GM23338 (cell line): ENCODE results near the gene PPP1R16B. TPM values are rescaled to one million over a fixed set of nuclear protein-coding genes. Genes with fewer than 3 reads are reported as not detected.

Experiments
- ATAC-seq: fragments of 200-7000 bp; cut with Tn5 transposase; 3 replicates; pipeline ENCODE4 v1.9.1; 2020
- DNase-seq: peaks from one replicate; pipeline ENCODE4 v3.0.0-alpha.2; 2015; ENCODE audit warnings: low spot score
- H2AFZ ChIP-seq: fragments of 200-600 bp; sonication (generic); 2 replicates; pipeline ENCODE4 v1.8.0; 2016; ENCODE audit warnings: antibody characterized with exemption, mild to moderate bottlenecking, moderate library complexity
- H3F3A ChIP-seq: fragments of 200-600 bp; sonication (generic); replicated peaks from 2 replicates; pipeline ENCODE4 v1.8.0; 2017; ENCODE audit warnings: antibody characterized with exemption, mixed run types, low read depth
- H3K27ac ChIP-seq: fragments of 200-600 bp; sonication (generic); 2 replicates; pipeline ENCODE4 v1.6.1; 2016; ENCODE audit warnings: low read depth
- H3K27me3 ChIP-seq: fragments of 200-600 bp; sonication (generic); 2 replicates; pipeline ENCODE4 v1.8.0; 2016; ENCODE audit warnings: mild to moderate bottlenecking, mixed run types, moderate library complexity; ENCODE audit not compliant: insufficient read depth
- H3K36me3 ChIP-seq: fragments of 200-600 bp; sonication (generic); 2 replicates; pipeline ENCODE4 v1.8.0; 2016; ENCODE audit warnings: mild to moderate bottlenecking; ENCODE audit not compliant: insufficient read depth
- H3K4me1 ChIP-seq: fragments of 200-600 bp; sonication (generic); 2 replicates; pipeline ENCODE4 v1.8.0; 2016; ENCODE audit warnings: mild to moderate bottlenecking, moderate library complexity; ENCODE audit not compliant: insufficient read depth
- H3K4me2 ChIP-seq: fragments of 200-600 bp; sonication (generic); 2 replicates; pipeline ENCODE4 v1.7.1; 2017; ENCODE audit warnings: mixed run types
- H3K4me3 ChIP-seq: fragments of 200-600 bp; sonication (generic); 2 replicates; pipeline ENCODE4 v1.6.1; 2016; ENCODE audit warnings: mixed run types
- H3K79me2 ChIP-seq: fragments of 200-600 bp; sonication (generic); replicated peaks from 2 replicates; pipeline ENCODE4 v1.8.0; 2017; ENCODE audit warnings: mild to moderate bottlenecking; ENCODE audit not compliant: insufficient read depth
- H3K9me2 ChIP-seq: fragments of 200-600 bp; sonication (generic); 2 replicates; pipeline ENCODE4 v1.8.0; 2017; ENCODE audit not compliant: insufficient read depth
- H4K20me1 ChIP-seq: fragments of 200-600 bp; sonication (generic); replicated peaks from 2 replicates; pipeline ENCODE4 v1.8.0; 2017; ENCODE audit warnings: mild to moderate bottlenecking; ENCODE audit not compliant: insufficient read depth
- H3K27ac Mint-ChIP-seq: 2 replicates; pipeline ENCODE4 v1.8.0; 2020; ENCODE audit warnings: inconsistent platforms, mild to moderate bottlenecking, moderate library complexity, mixed read lengths
- H3K27me3 Mint-ChIP-seq: 3 replicates; pipeline ENCODE4 v1.8.0; 2022; ENCODE audit warnings: low read depth, mild to moderate bottlenecking, moderate library complexity, mixed read lengths, inconsistent platforms; ENCODE audit not compliant: insufficient read depth, poor library complexity
- H3K36me3 Mint-ChIP-seq: 3 replicates; pipeline ENCODE4 v1.8.0; 2021; ENCODE audit warnings: low read depth, mild to moderate bottlenecking, inconsistent platforms, moderate library complexity, mixed read lengths
- H3K4me1 Mint-ChIP-seq: 3 replicates; pipeline ENCODE4 v1.8.0; 2020; ENCODE audit warnings: mild to moderate bottlenecking, inconsistent platforms, mixed read lengths
- H3K4me3 Mint-ChIP-seq: 3 replicates; pipeline ENCODE4 v1.8.0; 2021; ENCODE audit warnings: moderate library complexity, mild to moderate bottlenecking, inconsistent platforms, mixed read lengths
- H3K9me3 Mint-ChIP-seq: 3 replicates; pipeline ENCODE4 v1.8.0; 2020; ENCODE audit warnings: moderate library complexity, mild to moderate bottlenecking, inconsistent platforms, mixed read lengths
- CREB1 ChIP-seq: fragments of 250-450 bp; sonication (Bioruptor Pico); IDR thresholded peaks from 2 replicates; pipeline ENCODE4 v1.5.0; 2020; ENCODE audit warnings: low read depth, mild to moderate bottlenecking, moderate library complexity
- REST ChIP-seq: IDR thresholded peaks from one replicate; pipeline ENCODE4 v1.6.1; 2018; ENCODE audit warnings: antibody characterized with exemption; ENCODE audit not compliant: unreplicated experiment
- ZNF114 ChIP-seq: fragments of 250-450 bp; sonication (Bioruptor Pico); IDR thresholded peaks from 2 replicates; pipeline ENCODE4 v1.5.0; 2020; ENCODE audit warnings: mild to moderate bottlenecking, moderate library complexity
- polyA plus RNA-seq: library from polyadenylated mRNA; unstranded; fragments of >200 nt; fragmentation: Nextera tagmentation; extraction: Ambion mirVana; gene quantifications from 2 replicates; pipeline ENCODE4 v1.2.1, GENCODE V29; 2016
- total RNA-seq: library from RNA; depleted of rRNA; stranded (reverse); fragments of >200 nt; shearing (Covaris generic); gene quantifications from 2 replicates; pipeline ENCODE4 v1.2.3, GENCODE V29; 2014
- TF ChIP-seq, protein P1 (sequence below), 2 experiments: fragments of 200-600 bp in 1 of 2; sonication (generic) in 1 of 2; conservative IDR thresholded peaks; 2 replicates each; pipeline versions ENCODE4 v1.5.1 to v1.6.1; 2016 to 2017; ENCODE audit warnings: antibody characterized with exemption in 2 of 2, low read depth in 2 of 2, mild to moderate bottlenecking in 2 of 2, moderate library complexity in 1 of 2
- TF ChIP-seq, protein P2 (sequence below): IDR thresholded peaks from 2 replicates; pipeline ENCODE4 v1.6.1; 2016; ENCODE audit warnings: antibody characterized with exemption

Gene PPP1R16B
- total and polyA plus RNA-seq, 2 experiments from 2014 or later = 1.6 to 11.5 TPM

DNA sequence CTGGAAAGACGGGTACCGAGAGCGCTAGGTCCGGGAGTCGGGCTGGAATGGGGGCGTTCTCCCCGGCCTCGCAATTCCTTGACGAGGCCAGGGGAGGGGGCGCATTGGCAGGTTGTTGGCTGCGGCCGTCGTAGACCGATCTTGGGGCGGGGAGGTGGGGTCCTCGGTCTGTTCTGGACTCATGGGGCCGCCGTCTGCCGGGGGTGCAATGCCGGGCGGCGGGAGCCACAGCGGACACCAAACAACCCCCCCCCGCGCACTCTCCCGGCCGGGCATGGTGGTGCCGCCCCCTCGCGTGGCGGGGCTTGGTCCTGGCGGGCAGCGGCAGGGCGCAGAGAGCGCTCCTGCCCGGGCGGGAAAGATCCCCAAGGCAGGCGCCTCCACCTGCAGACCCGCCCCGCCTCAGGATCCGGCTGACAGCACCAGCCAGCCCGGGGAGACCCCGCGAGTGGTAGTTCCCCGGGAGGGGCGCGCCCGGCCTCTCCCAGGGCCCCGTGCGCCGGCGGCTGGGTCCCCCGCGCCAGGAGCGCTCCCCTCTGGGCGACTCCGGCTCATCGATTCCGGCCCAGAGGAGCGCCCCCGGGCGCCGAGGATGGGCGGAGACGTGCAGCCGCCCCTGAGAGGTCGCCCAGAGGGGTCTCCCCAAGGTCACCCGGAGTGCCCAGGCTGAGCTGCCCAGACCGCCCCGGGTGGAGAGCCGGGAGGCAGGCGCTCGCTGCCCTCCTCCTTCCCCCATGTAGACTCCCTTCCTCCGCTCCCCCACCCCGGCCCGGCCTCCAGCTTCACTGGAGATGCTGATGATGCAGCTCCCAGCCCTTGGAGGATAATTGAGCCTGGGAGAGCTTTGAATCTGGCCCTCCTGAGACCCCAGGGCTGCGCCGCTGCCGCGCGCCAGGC is 709 bp downstream of the PPP1R16B start:
- H3K27ac Mint-ChIP-seq = no peak overlapping the region
- Histone ChIP-seq H2AFZ (peak overlapping the region; percentile 78), H3K9me2 (no peaks in the 10 kb centered on the region), H3K4me3 (peak overlapping the region; percentile 91), H3K27me3 (peaks cover 19% of the 10 kb centered on the region), H3F3A (peaks cover 5% of the 10 kb centered on the region; the same call in 1 of the 2 replicates), H3K36me3 (no peaks in the 10 kb centered on the region), H3K4me1 (peaks cover 16% of the 10 kb centered on the region), H3K27ac (peak overlapping the region; percentile 83; the same call in 1 of the 2 replicates), H4K20me1 (peaks cover 14% of the 10 kb centered on the region), H3K79me2 (peaks cover 13% of the 10 kb centered on the region; the same call in 1 of the 2 replicates), H3K4me2 (peak overlapping the region; percentile 73)
- peak overlapping the region; percentile 82 for H3K4me3 Mint-ChIP-seq
- DNase-seq (peak; percentile 63), ATAC-seq (peak; percentile 30)
- H3K4me1 Mint-ChIP-seq = peaks cover 35% of the 10 kb centered on the region
- no peak for TF ChIP-seq ZNF114 (CRISPR knock-in tag)
- TF ChIP-seq, protein P1, sequence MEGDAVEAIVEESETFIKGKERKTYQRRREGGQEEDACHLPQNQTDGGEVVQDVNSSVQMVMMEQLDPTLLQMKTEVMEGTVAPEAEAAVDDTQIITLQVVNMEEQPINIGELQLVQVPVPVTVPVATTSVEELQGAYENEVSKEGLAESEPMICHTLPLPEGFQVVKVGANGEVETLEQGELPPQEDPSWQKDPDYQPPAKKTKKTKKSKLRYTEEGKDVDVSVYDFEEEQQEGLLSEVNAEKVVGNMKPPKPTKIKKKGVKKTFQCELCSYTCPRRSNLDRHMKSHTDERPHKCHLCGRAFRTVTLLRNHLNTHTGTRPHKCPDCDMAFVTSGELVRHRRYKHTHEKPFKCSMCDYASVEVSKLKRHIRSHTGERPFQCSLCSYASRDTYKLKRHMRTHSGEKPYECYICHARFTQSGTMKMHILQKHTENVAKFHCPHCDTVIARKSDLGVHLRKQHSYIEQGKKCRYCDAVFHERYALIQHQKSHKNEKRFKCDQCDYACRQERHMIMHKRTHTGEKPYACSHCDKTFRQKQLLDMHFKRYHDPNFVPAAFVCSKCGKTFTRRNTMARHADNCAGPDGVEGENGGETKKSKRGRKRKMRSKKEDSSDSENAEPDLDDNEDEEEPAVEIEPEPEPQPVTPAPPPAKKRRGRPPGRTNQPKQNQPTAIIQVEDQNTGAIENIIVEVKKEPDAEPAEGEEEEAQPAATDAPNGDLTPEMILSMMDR (conservative IDR thresholded peaks at IDR 0.05; ENCODE audit: low read depth in 2 of 2) = peak in 1 of 2 experiments; percentile 32; a peak in 2 of 4 replicates
- peaks cover 31% of the 10 kb centered on the region for H3K27me3 Mint-ChIP-seq
- H3K9me3 Mint-ChIP-seq = no peaks in the 10 kb centered on the region
- no peaks in the 10 kb centered on the region; the same call in 2 of the 3 replicates for H3K36me3 Mint-ChIP-seq

DNA sequence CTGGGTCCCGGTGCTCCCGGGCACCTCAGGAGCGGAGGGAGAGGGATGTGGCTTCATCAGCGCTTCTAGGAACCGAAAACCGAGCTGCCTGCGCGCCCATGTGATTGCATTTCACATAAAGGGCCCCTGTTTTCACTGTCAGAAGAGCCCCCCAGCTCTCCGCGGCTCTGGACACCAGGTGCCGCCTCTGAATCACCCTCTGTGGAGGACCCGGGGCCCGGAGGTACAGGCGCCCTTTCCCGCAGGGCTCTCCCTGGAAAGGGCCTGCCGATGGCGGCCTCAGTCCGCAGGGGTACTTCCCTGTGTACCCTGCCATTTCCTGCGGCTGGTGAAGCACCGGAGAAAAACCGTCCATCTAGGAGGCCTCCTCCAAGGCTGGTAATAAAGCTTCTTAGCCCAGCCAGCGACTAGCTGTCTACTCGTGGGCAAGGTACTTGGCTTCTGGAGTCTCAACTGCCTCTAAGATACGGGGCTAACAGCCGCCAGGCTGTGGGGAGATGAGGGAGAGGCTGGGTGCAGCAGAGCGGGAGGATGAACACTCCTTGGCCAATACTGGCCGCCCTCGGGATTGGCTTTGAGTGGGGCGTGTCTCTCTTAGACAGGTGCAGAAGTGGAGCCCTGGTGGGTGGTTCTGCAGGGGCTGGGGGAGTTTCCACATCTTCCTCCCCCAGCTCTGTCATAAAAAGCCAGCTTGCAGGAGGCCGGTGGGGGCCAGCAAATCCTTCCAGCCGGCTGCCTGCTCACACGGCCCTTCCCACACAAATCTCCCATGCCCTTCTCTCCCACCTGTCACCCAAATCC is 1.6 kb downstream of the PPP1R16B start:
- no peak overlapping the region for H3K27ac Mint-ChIP-seq
- Histone ChIP-seq H3K9me2 (no peaks in the 10 kb centered on the region), H3K4me3 (peak overlapping the region; percentile 91), H3K27ac (no peak overlapping the region), H4K20me1 (peaks cover 14% of the 10 kb centered on the region), H2AFZ (peak overlapping the region; percentile 78), H3K79me2 (peaks cover 13% of the 10 kb centered on the region; the same call in 1 of the 2 replicates), H3K4me1 (peaks cover 16% of the 10 kb centered on the region), H3K4me2 (peak overlapping the region; percentile 73), H3K36me3 (no peaks in the 10 kb centered on the region), H3K27me3 (peaks cover 19% of the 10 kb centered on the region), H3F3A (peaks cover 5% of the 10 kb centered on the region; the same call in 1 of the 2 replicates)
- H3K36me3 Mint-ChIP-seq = no peaks in the 10 kb centered on the region; the same call in 2 of the 3 replicates
- peaks cover 31% of the 10 kb centered on the region for H3K27me3 Mint-ChIP-seq
- H3K9me3 Mint-ChIP-seq = no peaks in the 10 kb centered on the region
- peak overlapping the region; percentile 72 for H3K4me3 Mint-ChIP-seq
- peak; percentile 22 for DNase-seq
- H3K4me1 Mint-ChIP-seq = peaks cover 35% of the 10 kb centered on the region
- peak; percentile 9 for ATAC-seq
- TF ChIP-seq, protein P2, sequence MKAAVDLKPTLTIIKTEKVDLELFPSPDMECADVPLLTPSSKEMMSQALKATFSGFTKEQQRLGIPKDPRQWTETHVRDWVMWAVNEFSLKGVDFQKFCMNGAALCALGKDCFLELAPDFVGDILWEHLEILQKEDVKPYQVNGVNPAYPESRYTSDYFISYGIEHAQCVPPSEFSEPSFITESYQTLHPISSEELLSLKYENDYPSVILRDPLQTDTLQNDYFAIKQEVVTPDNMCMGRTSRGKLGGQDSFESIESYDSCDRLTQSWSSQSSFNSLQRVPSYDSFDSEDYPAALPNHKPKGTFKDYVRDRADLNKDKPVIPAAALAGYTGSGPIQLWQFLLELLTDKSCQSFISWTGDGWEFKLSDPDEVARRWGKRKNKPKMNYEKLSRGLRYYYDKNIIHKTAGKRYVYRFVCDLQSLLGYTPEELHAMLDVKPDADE = no peak
- no peak for TF ChIP-seq CREB1 (CRISPR knock-in tag)
- no peak for TF ChIP-seq REST
